HepG2 (cell line): Measurements from ENCODE around the gene CD36. TPM values are rescaled to one million over a fixed set of nuclear protein-coding genes. Genes with fewer than 3 reads are reported as not detected.

Experiments used
- ATAC-seq: fragments of 200-7000 bp; cut with Tn5 transposase; 3 replicates; pipeline ENCODE4 v1.9.1; 2020; ENCODE audit warnings: mild to moderate bottlenecking, moderate library complexity
- BruUV-seq: library from RNA; stranded (reverse); fragments of 400-500 nt; replicated peaks from 2 replicates; lab custom pipeline; 2021; lab: Mats Ljungman, UMichigan
- CTCF ChIA-PET: fragments of 300-600 bp; formaldehyde crosslinking; extraction: SDS; loops from one replicate; lab custom pipeline; 2021; ENCODE audit warnings: low total read pairs, inconsistent platforms, low intra/inter-chr PET ratio; lab: Yijun Ruan, JAX
- POLR2A ChIA-PET: fragments of 350-600 bp; sonication (Branson Sonifier 250); formaldehyde crosslinking; loops from one replicate; lab custom pipeline; 2020; ENCODE audit warnings: antibody characterized with exemption, inconsistent platforms; lab: Yijun Ruan, JAX
- DNase-seq: peaks from one replicate; pipeline ENCODE4 v3.0.0-alpha.2; 2015; ENCODE audit warnings: low spot score
- FAIRE-seq: peaks from 3 replicates; lab custom pipeline; 2011; peaks lifted over from hg19 to GRCh38; lab: Jason Lieb, UNC
- H2AFZ ChIP-seq: one replicate; pipeline ENCODE4 v1.6.1; 2011; ENCODE audit warnings: low read length, inconsistent platforms
- H3K27ac ChIP-seq: fragments of 300-600 bp; 3 replicates; pipeline ENCODE4 v1.8.0; 2011; ENCODE audit warnings: mixed run types, mild to moderate bottlenecking, mixed read lengths, low read length, inconsistent platforms; ENCODE audit not compliant: insufficient read depth; ENCODE audit errors: extremely low read length
- H3K27me3 ChIP-seq, 2 experiments: fragments of 200-600 bp in 1 of 2; 2 replicates in 1 of 2; 3 replicates in 1 of 2; pipeline versions ENCODE4 v1.6.0 to v1.8.0; 2011; ENCODE audit warnings: low read length in 2 of 2, mild to moderate bottlenecking in 2 of 2, moderate library complexity in 2 of 2, inconsistent platforms in 1 of 2; ENCODE audit not compliant: insufficient read depth in 2 of 2, control insufficient read depth in 1 of 2
- H3K36me3 ChIP-seq, 2 experiments: fragments of 200-600 bp in 1 of 2; replicated peaks in 1 of 2; 2 replicates in 1 of 2; 3 replicates in 1 of 2; pipeline versions ENCODE4 v1.5.1 to v1.8.0; 2011; ENCODE audit warnings: low read length in 2 of 2, inconsistent platforms in 1 of 2; ENCODE audit not compliant: insufficient read depth in 2 of 2, control insufficient read depth in 1 of 2
- H3K4me1 ChIP-seq: 2 replicates; pipeline ENCODE4 v1.5.1; 2012; ENCODE audit warnings: low read length, inconsistent platforms; ENCODE audit not compliant: insufficient read depth
- H3K4me2 ChIP-seq: 2 replicates; pipeline ENCODE4 v1.6.0; 2011; ENCODE audit warnings: low read depth, low read length, inconsistent platforms
- H3K4me3 ChIP-seq, 3 experiments: fragments of 200-600 bp in 1 of 3; sonication (generic), shearing (Covaris generic) in 1 of 3; replicated peaks in 1 of 3; 2 replicates each; pipeline ENCODE4 v1.5.1; 2011 to 2016; ENCODE audit warnings: low read length in 3 of 3, inconsistent platforms in 2 of 3, low read depth in 2 of 3, mild to moderate bottlenecking in 2 of 3, control low read depth in 1 of 3, mixed read lengths in 1 of 3; ENCODE audit not compliant: insufficient read depth in 1 of 3
- H3K79me2 ChIP-seq: one replicate; pipeline ENCODE4 v1.6.1; 2011; ENCODE audit warnings: low read length, inconsistent platforms; ENCODE audit not compliant: insufficient read depth
- H3K9ac ChIP-seq: 2 replicates; pipeline ENCODE4 v1.6.0; 2011; ENCODE audit warnings: mild to moderate bottlenecking, low read depth, low read length, inconsistent platforms; ENCODE audit not compliant: insufficient read depth
- H3K9me3 ChIP-seq: 2 replicates; pipeline ENCODE4 v1.5.1; 2012; ENCODE audit warnings: mild to moderate bottlenecking, low read length
- H4K20me1 ChIP-seq: 2 replicates; pipeline ENCODE4 v1.6.0; 2011; ENCODE audit warnings: inconsistent platforms, mild to moderate bottlenecking, low read length, moderate library complexity; ENCODE audit not compliant: insufficient read depth
- ATF1 ChIP-seq: IDR thresholded peaks from 2 replicates; pipeline ENCODE4 v1.6.1; 2016; ENCODE audit warnings: mild to moderate bottlenecking, control low read depth
- KLF16 ChIP-seq, 2 experiments: sonication (generic) in 1 of 2; formaldehyde crosslinking in 1 of 2; IDR thresholded peaks; 2 replicates each; pipeline versions ENCODE4 v1.6.1 to v1.8.0; 2016 to 2023; ENCODE audit warnings: missing genetic modification reagents in 2 of 2, missing compliant biosample characterization in 1 of 2
- REL ChIP-seq: sonication (generic); formaldehyde crosslinking; conservative IDR thresholded peaks from 2 replicates; pipeline ENCODE4 v1.8.0; 2022; ENCODE audit warnings: mild to moderate bottlenecking, missing genetic modification reagents, moderate library complexity
- SP5 ChIP-seq: IDR thresholded peaks from 2 replicates; pipeline ENCODE4 v1.6.1; 2016; ENCODE audit warnings: low read depth, borderline replicate concordance
- ZBTB3 ChIP-seq: sonication (generic); formaldehyde crosslinking; IDR thresholded peaks from 2 replicates; pipeline ENCODE4 v1.4.0; 2020; ENCODE audit warnings: low read depth, mild to moderate bottlenecking, moderate library complexity, missing genetic modification reagents, borderline replicate concordance
- ZNF251 ChIP-seq: sonication (generic); formaldehyde crosslinking; IDR thresholded peaks from 2 replicates; pipeline ENCODE4 v1.9.0; 2021; ENCODE audit warnings: mild to moderate bottlenecking, missing genetic modification reagents
- ZNF772 ChIP-seq: sonication (generic); formaldehyde crosslinking; IDR thresholded peaks from 2 replicates; pipeline ENCODE4 v1.5.0; 2020; ENCODE audit warnings: mild to moderate bottlenecking, missing genetic modification reagents
- ZNF879 ChIP-seq: sonication (generic); formaldehyde crosslinking; IDR thresholded peaks from 2 replicates; pipeline ENCODE4 v1.8.1; 2023; ENCODE audit warnings: missing genetic modification reagents
- WGBS: methylation state at CpG from one replicate; pipeline ENCODE4 v1.1.6; 2017; ENCODE audit warnings: low lambda C conversion rate; 5-methylcytosine and 5-hydroxymethylcytosine counted together
- in situ Hi-C: cut with HindIII; loops from 2 replicates; pipeline ENCODE4 v1.10.0; 2017; ENCODE audit warnings: low pct_unique_long_range_greater_than_20kb; ENCODE audit not compliant: extremely low pct_ligation_motif_present
- intact Hi-C: fragments of 100-400 bp; cut with micrococcal nuclease; formaldehyde crosslinking; loops from one replicate; pipeline ENCODE4 v1.10.0; 2022; ENCODE audit not compliant: unreplicated experiment
- polyA plus RNA-seq, 8 experiments: library from polyadenylated mRNA; depleted of rRNA in 3 of 8; stranded (reverse) in 7 of 8; unstranded in 1 of 8; fragments of >200 nt; fragmentation: Illumina TruSeq in 4 of 8; extraction: Trizol in 4 of 8; gene quantifications; 2 replicates each; pipeline versions ENCODE4 v1.2.1 to v1.2.3, GENCODE V29; 2011 to 2016; ENCODE audit warnings: low read depth in 4 of 8, missing spikeins in 1 of 8, mixed read lengths in 1 of 8; ENCODE audit not compliant: insufficient read depth in 1 of 8
- total RNA-seq, 5 experiments: library from RNA; depleted of rRNA; stranded (reverse); fragments of >200 nt; fragmentation: Illumina TruSeq; extraction: Trizol; gene quantifications; 2 replicates each; pipeline ENCODE4 v1.2.3, GENCODE V29; 2016; ENCODE audit warnings: low read depth in 1 of 5
- TF ChIP-seq, protein P1 (sequence below): sonication (generic); formaldehyde crosslinking; IDR thresholded peaks from 2 replicates; pipeline ENCODE4 v1.5.1; 2020; ENCODE audit warnings: missing genetic modification reagents, mild to moderate bottlenecking, borderline replicate concordance

CD36 gene
- total and polyA plus RNA-seq, 2 of the 13 experiments (the other 11 are each of a cell fraction or from before 2014, with no cell fraction given): 2.8 to 4.8 TPM

DNA sequence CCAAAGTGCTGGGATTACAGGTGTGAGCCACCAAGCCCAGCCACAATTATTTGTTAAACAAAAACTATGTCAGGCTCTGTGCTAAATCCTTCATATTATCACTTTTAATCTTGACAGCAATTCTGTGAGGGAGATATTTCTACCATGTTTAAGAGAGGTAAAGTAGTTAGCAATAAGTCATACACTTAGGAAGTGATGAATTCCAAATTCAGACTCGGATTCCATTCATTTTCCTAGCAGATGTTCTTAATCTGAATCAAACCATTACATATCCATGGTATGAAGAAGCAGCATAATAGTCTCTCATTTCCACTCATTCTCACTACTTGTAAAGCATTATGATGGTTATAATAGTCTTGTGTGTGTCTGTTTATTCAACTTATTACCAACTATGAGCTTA lies 2.9 kb upstream of the CD36 start (continued):
- TF ChIP-seq ZNF251 (CRISPR knock-in tag) (no peak), ZNF772 (CRISPR knock-in tag) (no peak)

DNA sequence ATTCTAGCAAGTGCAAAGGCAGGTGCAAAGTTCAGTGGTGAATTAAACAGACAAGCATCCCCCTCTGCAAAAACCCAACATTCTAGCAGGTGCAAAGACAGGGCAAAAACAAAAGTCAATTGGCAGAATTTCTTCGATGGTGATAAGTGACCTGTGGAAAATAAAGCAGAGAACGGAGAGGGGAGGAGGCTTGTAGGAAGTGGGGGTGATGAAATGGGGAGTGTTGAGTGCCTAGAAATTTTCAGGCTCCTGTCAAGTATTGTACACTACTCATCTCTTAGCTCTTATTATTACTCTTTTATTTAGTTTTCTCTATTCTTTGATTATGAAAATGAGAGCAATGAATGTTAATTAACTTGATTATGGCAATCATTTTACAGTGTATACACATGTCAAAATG lies 2.4 kb upstream of the CD36 start:
- intact Hi-C loops (no loop called here), in situ Hi-C loops (no loop called here)
- Histone ChIP-seq H3K4me3 (no peak overlapping the region), H2AFZ (no peak overlapping the region), H4K20me1 (no peaks in the 10 kb centered on the region), H3K36me3 (no peaks in the 10 kb centered on the region), H3K27ac (no peak overlapping the region), H3K79me2 (no peaks in the 10 kb centered on the region), H3K9ac (no peak overlapping the region), H3K27me3 (no peaks in the 10 kb centered on the region), H3K4me2 (no peak overlapping the region), H3K9me3 (no peaks in the 10 kb centered on the region), H3K4me1 (peaks cover 41% of the 10 kb centered on the region)
- ChIA-PET POLR2A (no interaction called here), CTCF (no interaction called here)
- no peak for TF ChIP-seq REL (CRISPR knock-in tag)
- TF ChIP-seq, protein P1, sequence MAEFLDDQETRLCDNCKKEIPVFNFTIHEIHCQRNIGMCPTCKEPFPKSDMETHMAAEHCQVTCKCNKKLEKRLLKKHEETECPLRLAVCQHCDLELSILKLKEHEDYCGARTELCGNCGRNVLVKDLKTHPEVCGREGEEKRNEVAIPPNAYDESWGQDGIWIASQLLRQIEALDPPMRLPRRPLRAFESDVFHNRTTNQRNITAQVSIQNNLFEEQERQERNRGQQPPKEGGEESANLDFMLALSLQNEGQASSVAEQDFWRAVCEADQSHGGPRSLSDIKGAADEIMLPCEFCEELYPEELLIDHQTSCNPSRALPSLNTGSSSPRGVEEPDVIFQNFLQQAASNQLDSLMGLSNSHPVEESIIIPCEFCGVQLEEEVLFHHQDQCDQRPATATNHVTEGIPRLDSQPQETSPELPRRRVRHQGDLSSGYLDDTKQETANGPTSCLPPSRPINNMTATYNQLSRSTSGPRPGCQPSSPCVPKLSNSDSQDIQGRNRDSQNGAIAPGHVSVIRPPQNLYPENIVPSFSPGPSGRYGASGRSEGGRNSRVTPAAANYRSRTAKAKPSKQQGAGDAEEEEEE (CRISPR knock-in tag): no peak
- TF ChIP-seq ZBTB3 (CRISPR knock-in tag): no peak
- no peak for TF ChIP-seq KLF16 (CRISPR knock-in tag; IDR thresholded peaks at IDR 0.05)
- TF ChIP-seq SP5 (CRISPR knock-in tag): no peak
- no peak for TF ChIP-seq ZNF879 (CRISPR knock-in tag)
- TF ChIP-seq ATF1 (CRISPR knock-in tag): no peak
- ATAC-seq (no peak), DNase-seq (no peak), FAIRE-seq (no peak)
- BruUV-seq: no TSS peak
- 91% methylated on average over 2 of the region's 2 CpGs for WGBS
